Measurements from ENCODE around the gene MYOCD. TPM values are rescaled to one million over a fixed set of nuclear protein-coding genes. Genes with fewer than 3 reads are reported as not detected.

MYOCD gene
- total RNA-seq, 3 donors from 2014 or later = 0.64 to 2.6 (median 1.5) TPM

DNA sequence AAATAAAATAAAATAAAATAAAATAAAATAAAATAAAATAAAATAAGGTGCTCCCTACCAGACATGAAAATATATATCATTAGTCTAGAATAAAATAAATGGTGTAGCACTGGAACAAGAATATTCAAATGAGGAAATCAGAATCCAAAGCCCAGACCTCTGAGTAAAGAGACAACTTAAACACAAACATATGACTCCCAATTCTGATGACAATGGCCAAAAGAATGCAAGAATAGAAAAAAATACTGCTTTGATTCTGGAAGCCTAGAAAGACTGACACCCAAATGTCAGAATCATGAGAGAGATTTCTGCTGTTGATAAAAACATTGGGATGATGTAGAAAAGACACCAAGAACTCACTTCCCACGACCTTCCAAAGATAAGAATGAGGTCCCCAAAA lies 27.9 kb downstream of the MYOCD start:
- Histone ChIP-seq H3K9me3 (no peaks in the 10 kb centered on the region), H3K27me3 (no peaks in the 10 kb centered on the region), H3K36me3 (no peaks in the 10 kb centered on the region), H3K4me3 (no peak overlapping the region), H3K27ac (no peak overlapping the region), H3K4me1 (no peaks in the 10 kb centered on the region)
- TF ChIP-seq POLR2A (IDR thresholded peaks at IDR 0.05) (no peak), POLR2AphosphoS5 (IDR thresholded peaks at IDR 0.05) (no peak)
- TF ChIP-seq, protein P1, sequence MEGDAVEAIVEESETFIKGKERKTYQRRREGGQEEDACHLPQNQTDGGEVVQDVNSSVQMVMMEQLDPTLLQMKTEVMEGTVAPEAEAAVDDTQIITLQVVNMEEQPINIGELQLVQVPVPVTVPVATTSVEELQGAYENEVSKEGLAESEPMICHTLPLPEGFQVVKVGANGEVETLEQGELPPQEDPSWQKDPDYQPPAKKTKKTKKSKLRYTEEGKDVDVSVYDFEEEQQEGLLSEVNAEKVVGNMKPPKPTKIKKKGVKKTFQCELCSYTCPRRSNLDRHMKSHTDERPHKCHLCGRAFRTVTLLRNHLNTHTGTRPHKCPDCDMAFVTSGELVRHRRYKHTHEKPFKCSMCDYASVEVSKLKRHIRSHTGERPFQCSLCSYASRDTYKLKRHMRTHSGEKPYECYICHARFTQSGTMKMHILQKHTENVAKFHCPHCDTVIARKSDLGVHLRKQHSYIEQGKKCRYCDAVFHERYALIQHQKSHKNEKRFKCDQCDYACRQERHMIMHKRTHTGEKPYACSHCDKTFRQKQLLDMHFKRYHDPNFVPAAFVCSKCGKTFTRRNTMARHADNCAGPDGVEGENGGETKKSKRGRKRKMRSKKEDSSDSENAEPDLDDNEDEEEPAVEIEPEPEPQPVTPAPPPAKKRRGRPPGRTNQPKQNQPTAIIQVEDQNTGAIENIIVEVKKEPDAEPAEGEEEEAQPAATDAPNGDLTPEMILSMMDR (IDR thresholded peaks at IDR 0.05) = no peak
- intact Hi-C loops (cut with DNase I; ENCODE audit: low total_unique reads) = loop anchor here (5.0 kb wide), 1 partner anchor 226 kb away; no protein-coding TSS in a partner anchor
- DNase-seq (ENCODE audit: low spot score in 2 of 2) = no peak

DNA sequence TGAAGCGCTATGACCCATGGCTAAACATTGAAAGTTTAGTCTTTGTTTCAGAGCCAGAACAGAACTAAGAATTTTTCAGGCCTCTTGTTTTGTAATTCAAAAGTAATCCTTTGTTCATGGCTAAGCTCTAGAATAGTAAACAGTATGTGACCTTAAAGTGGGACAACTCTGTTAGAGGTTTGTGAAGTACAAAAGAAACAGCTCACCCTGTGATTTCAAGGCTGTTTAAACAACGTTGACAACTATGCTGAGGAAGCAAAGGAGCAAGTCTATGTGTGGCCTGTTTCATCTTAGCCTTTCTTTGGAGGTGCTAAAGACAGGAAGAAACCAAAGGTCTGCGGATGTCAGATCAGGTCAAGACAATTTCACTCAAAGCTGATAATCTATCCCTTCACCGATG lies 40.4 kb downstream of the MYOCD start:
- no peaks in the 10 kb centered on the region for H3K27me3 ChIP-seq
- H3K36me3 ChIP-seq = no peaks in the 10 kb centered on the region
- H3K4me3 ChIP-seq = no peak overlapping the region
- intact Hi-C loops (cut with DNase I; ENCODE audit: low total_unique reads) = no loop called here
- H3K9me3 ChIP-seq = no peaks in the 10 kb centered on the region
- DNase-seq (ENCODE audit: low spot score in 2 of 2) = no peak
- no peak overlapping the region for H3K27ac ChIP-seq
- TF ChIP-seq, protein P1 (IDR thresholded peaks at IDR 0.05) = no peak
- TF ChIP-seq POLR2AphosphoS5 (IDR thresholded peaks at IDR 0.05) = no peak
- TF ChIP-seq POLR2A (IDR thresholded peaks at IDR 0.05) = no peak
- no peaks in the 10 kb centered on the region for H3K4me1 ChIP-seq

DNA sequence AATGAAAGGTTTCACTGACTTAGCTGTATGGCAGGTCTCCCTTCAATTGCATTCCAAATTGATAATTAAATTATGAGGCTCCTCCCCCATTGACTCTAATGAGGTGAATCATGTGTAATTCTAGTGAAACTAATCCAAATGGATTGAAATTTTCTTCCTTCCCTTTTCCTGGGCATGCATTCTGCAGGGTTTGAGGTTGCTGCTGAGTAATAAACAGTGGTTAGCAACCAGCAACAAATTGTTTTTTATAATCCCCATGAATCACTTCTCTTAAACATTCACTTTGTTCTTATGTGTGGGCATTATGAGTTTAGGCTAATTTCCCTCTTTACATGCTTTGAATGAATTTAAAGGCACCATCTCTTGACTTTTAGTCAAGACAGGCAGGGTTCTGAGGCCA lies 43.4 kb downstream of the MYOCD start:
- Histone ChIP-seq H3K27me3 (no peaks in the 10 kb centered on the region), H3K4me1 (no peaks in the 10 kb centered on the region), H3K27ac (no peak overlapping the region), H3K4me3 (no peak overlapping the region), H3K36me3 (no peaks in the 10 kb centered on the region), H3K9me3 (no peaks in the 10 kb centered on the region)
- TF ChIP-seq, protein P1 (IDR thresholded peaks at IDR 0.05) = no peak
- TF ChIP-seq POLR2AphosphoS5 (IDR thresholded peaks at IDR 0.05) = no peak
- no peak for TF ChIP-seq POLR2A (IDR thresholded peaks at IDR 0.05)
- intact Hi-C loops (cut with DNase I; ENCODE audit: low total_unique reads) = no loop called here
- no peak for DNase-seq (ENCODE audit: low spot score in 2 of 2)

DNA sequence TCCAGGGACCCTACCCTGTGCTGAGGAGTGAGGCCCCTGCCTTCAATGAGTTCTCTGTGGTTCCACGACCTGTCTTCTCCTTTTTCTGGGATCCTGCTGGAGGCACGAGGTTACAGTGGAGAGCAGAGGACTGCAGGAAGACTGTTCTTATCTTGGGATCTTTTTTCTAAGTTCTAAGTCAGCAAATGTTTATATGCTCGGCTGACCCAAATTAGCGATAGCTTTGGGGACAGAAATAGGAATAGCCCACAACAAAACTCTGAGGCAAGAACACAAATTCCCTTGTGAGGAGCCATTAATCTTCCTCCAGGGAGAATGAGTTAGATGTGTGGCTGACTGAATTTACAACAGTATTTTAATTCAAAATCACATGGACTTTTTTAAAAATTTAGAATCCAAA lies 46.7 kb downstream of the MYOCD start:
- no peak for DNase-seq (ENCODE audit: low spot score in 2 of 2)
- no peaks in the 10 kb centered on the region for H3K27me3 ChIP-seq
- no peaks in the 10 kb centered on the region for H3K9me3 ChIP-seq
- TF ChIP-seq POLR2A (IDR thresholded peaks at IDR 0.05) (no peak), POLR2AphosphoS5 (IDR thresholded peaks at IDR 0.05) (no peak)
- TF ChIP-seq, protein P1 (IDR thresholded peaks at IDR 0.05) = no peak
- H3K36me3 ChIP-seq = no peaks in the 10 kb centered on the region
- no peaks in the 10 kb centered on the region for H3K4me1 ChIP-seq
- H3K4me3 ChIP-seq = no peak overlapping the region
- peak overlapping the region in 1 of 2 donors; percentile 19 for H3K27ac ChIP-seq
- intact Hi-C loops (cut with DNase I; ENCODE audit: low total_unique reads) = no loop called here

DNA sequence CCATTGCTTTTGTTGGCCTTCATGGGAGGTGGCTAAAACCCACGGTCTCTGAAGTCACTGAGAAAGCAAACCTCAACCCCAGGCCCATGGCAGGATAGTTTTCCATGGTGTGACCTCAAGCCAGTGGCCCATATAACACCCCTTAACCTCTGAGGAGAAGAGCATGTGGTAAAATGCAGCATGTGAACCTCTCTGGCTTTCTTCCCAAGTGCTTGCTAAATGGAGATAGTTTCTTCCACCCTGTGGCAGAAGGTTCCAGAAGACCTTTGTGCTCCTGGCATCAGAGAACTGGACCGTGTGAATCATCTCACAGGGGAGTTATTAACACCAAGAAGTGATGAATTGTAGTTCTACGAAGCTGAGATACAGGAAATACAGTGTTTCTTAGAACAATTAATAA lies 47.3 kb downstream of the MYOCD start:
- DNase-seq (ENCODE audit: low spot score in 2 of 2) = no peak
- Histone ChIP-seq H3K27me3 (no peaks in the 10 kb centered on the region), H3K4me1 (no peaks in the 10 kb centered on the region), H3K36me3 (no peaks in the 10 kb centered on the region), H3K9me3 (no peaks in the 10 kb centered on the region), H3K27ac (peak overlapping the region in 1 of 2 donors; percentile 19), H3K4me3 (no peak overlapping the region)
- no peak for TF ChIP-seq POLR2A (IDR thresholded peaks at IDR 0.05)
- TF ChIP-seq POLR2AphosphoS5 (IDR thresholded peaks at IDR 0.05) = no peak
- TF ChIP-seq, protein P1 (IDR thresholded peaks at IDR 0.05) = no peak
- intact Hi-C loops (cut with DNase I; ENCODE audit: low total_unique reads) = no loop called here
